MM.1S (cell line): ENCODE results near the gene TGFBR2.

ENCODE experiments used
- DNase-seq: peaks from one replicate; pipeline ENCODE4 v3.0.0-alpha.2; 2015
- H2AFZ ChIP-seq: fragments of 300-600 bp; sonication (generic); 2 replicates; pipeline ENCODE4 v1.6.0; 2016; ENCODE audit warnings: antibody characterized with exemption, low read length
- H3F3A ChIP-seq: fragments of 300-600 bp; sonication (generic); 2 replicates; pipeline ENCODE4 v1.6.1; 2016; ENCODE audit warnings: mild to moderate bottlenecking, antibody characterized with exemption, low read length, moderate library complexity, mixed read lengths; ENCODE audit not compliant: insufficient read depth
- H3K27ac ChIP-seq: fragments of 300-600 bp; sonication (generic); 2 replicates; pipeline ENCODE4 v1.5.1; 2016; ENCODE audit warnings: mild to moderate bottlenecking, low read length
- H3K27me3 ChIP-seq: fragments of 300-600 bp; sonication (generic); replicated peaks from 2 replicates; pipeline ENCODE4 v1.6.0; 2016; ENCODE audit warnings: low read length; ENCODE audit not compliant: insufficient read depth
- H3K36me3 ChIP-seq: fragments of 300-600 bp; sonication (generic); replicated peaks from 2 replicates; pipeline ENCODE4 v1.6.1; 2016; ENCODE audit warnings: mild to moderate bottlenecking, low read length, mixed read lengths; ENCODE audit not compliant: insufficient read depth
- H3K4me1 ChIP-seq: fragments of 300-600 bp; sonication (generic); 2 replicates; pipeline ENCODE4 v1.6.1; 2016; ENCODE audit warnings: low read length, mixed read lengths
- H3K4me2 ChIP-seq: fragments of 300-600 bp; sonication (generic); 2 replicates; pipeline ENCODE4 v1.6.0; 2016; ENCODE audit warnings: low read depth, low read length
- H3K4me3 ChIP-seq: fragments of 300-600 bp; sonication (generic); 2 replicates; pipeline ENCODE4 v1.5.1; 2016; ENCODE audit warnings: low read length, mixed read lengths
- H3K79me2 ChIP-seq: fragments of 300-600 bp; sonication (generic); 2 replicates; pipeline ENCODE4 v1.6.1; 2016; ENCODE audit warnings: mixed run types, low read length, mixed read lengths
- H3K9ac ChIP-seq: fragments of 300-600 bp; sonication (generic); 2 replicates; pipeline ENCODE4 v1.6.1; 2016; ENCODE audit warnings: low read length, mixed read lengths
- H3K9me2 ChIP-seq: fragments of 300-600 bp; sonication (generic); replicated peaks from 2 replicates; pipeline ENCODE4 v1.6.1; 2016; ENCODE audit warnings: mild to moderate bottlenecking, low read length, mixed read lengths; ENCODE audit not compliant: insufficient read depth
- H3K9me3 ChIP-seq: fragments of 300-600 bp; sonication (generic); replicated peaks from 2 replicates; pipeline ENCODE4 v1.6.1; 2016; ENCODE audit warnings: mild to moderate bottlenecking, low read length, mixed read lengths; ENCODE audit not compliant: insufficient read depth
- H4K20me1 ChIP-seq: fragments of 300-600 bp; sonication (generic); 2 replicates; pipeline ENCODE4 v1.6.1; 2016; ENCODE audit warnings: mild to moderate bottlenecking, low read length, moderate library complexity, mixed read lengths; ENCODE audit not compliant: insufficient read depth
- EZH2 ChIP-seq: fragments of 300-600 bp; sonication (generic); optimal IDR thresholded peaks from 2 replicates; pipeline ENCODE3; 2017; ENCODE audit warnings: low read depth, mild to moderate bottlenecking, antibody characterized with exemption, low read length, mixed read lengths
- EZH2phosphoT487 ChIP-seq: fragments of 300-600 bp; sonication (generic); IDR thresholded peaks from 2 replicates; pipeline ENCODE4 v1.6.1; 2018; ENCODE audit warnings: antibody characterized with exemption, low read length
- TF ChIP-seq, protein P1 (sequence below): fragments of 300-600 bp; sonication (generic); IDR thresholded peaks from 2 replicates; pipeline ENCODE4 v1.5.1; 2016; ENCODE audit warnings: antibody characterized with exemption, low read length, mixed read lengths

The TGFBR2 gene

DNA sequence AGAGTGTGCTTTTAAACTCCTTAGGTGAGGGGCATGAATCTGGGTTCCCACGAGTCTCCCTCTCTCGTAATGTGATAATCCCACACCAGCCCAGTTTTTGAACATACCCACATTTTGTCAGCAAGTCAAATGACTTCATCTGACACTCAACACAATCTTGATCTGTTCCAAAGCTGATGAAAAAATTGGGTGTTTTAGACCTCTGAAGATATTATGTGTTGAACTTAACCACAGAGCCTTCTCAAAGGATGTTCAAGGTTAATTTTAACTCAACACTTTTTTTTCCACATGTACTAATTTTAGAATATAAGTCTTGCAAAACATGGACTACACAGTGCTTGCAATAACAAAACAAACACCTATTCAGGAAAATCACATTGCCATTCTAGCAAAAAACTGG is 123.1 kb downstream of the TGFBR2 start:
- DNase-seq: no peak
- H2AFZ ChIP-seq: no peak overlapping the region
- no peak overlapping the region for H3K4me3 ChIP-seq
- no peaks in the 10 kb centered on the region for H3K4me1 ChIP-seq
- H3K4me2 ChIP-seq: no peak overlapping the region
- H3K9ac ChIP-seq: no peak overlapping the region
- TF ChIP-seq, protein P1, sequence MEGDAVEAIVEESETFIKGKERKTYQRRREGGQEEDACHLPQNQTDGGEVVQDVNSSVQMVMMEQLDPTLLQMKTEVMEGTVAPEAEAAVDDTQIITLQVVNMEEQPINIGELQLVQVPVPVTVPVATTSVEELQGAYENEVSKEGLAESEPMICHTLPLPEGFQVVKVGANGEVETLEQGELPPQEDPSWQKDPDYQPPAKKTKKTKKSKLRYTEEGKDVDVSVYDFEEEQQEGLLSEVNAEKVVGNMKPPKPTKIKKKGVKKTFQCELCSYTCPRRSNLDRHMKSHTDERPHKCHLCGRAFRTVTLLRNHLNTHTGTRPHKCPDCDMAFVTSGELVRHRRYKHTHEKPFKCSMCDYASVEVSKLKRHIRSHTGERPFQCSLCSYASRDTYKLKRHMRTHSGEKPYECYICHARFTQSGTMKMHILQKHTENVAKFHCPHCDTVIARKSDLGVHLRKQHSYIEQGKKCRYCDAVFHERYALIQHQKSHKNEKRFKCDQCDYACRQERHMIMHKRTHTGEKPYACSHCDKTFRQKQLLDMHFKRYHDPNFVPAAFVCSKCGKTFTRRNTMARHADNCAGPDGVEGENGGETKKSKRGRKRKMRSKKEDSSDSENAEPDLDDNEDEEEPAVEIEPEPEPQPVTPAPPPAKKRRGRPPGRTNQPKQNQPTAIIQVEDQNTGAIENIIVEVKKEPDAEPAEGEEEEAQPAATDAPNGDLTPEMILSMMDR: no peak
- TF ChIP-seq EZH2phosphoT487 (no peak), EZH2 (no peak)
- no peaks in the 10 kb centered on the region for H3K27me3 ChIP-seq
- H3K27ac ChIP-seq: no peak overlapping the region
- no peaks in the 10 kb centered on the region for H4K20me1 ChIP-seq
- H3K9me2 ChIP-seq: no peaks in the 10 kb centered on the region
- H3K9me3 ChIP-seq: no peaks in the 10 kb centered on the region
- H3F3A ChIP-seq: no peaks in the 10 kb centered on the region
- no peaks in the 10 kb centered on the region for H3K79me2 ChIP-seq
- no peaks in the 10 kb centered on the region for H3K36me3 ChIP-seq

DNA sequence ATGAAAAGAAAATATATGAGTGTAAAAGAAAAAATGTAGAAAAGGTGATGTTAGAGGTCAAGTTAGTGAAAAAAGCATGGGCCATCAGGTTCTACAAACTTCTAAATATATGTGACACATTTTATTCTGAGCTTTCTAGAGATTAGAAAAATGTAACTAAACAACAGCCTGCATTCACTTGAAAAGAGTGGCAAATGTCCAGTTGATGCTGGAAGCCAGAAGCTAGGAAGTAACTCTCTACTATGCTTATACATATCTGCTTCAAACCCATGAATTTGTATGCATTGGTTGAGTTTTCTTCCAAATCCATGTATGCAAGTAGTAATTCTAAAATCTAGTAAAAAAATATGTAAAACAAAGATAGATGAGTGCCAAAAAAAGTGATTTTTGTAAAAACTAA is 123.5 kb downstream of the TGFBR2 start:
- Histone ChIP-seq H3K4me2 (no peak overlapping the region), H3K9ac (no peak overlapping the region), H3F3A (no peaks in the 10 kb centered on the region), H4K20me1 (no peaks in the 10 kb centered on the region), H2AFZ (no peak overlapping the region), H3K27ac (no peak overlapping the region), H3K9me3 (no peaks in the 10 kb centered on the region), H3K36me3 (no peaks in the 10 kb centered on the region), H3K4me3 (no peak overlapping the region), H3K79me2 (no peaks in the 10 kb centered on the region), H3K27me3 (no peaks in the 10 kb centered on the region), H3K9me2 (no peaks in the 10 kb centered on the region), H3K4me1 (no peaks in the 10 kb centered on the region)
- TF ChIP-seq EZH2 (no peak), EZH2phosphoT487 (no peak)
- TF ChIP-seq, protein P1: no peak
- no peak for DNase-seq

DNA sequence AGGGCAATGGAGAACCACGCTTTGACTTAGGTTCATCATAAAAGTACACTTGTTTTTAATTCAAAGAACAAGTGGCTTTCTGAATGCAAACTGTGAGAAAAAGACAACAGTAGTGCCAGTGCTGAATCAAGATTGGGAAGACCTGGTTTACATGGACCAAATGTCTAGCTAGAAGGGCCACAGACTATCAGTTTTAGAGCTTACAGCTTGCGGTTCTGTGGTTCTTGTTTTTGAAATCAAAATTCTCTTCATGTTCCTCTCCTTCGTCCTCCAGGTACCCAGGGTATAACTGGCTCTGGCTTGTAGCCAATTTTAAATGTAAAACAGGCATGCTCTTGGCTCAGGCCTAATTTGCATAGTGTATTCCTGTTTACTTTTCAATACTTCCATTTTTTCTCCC is 124.6 kb downstream of the TGFBR2 start:
- H3F3A ChIP-seq: no peaks in the 10 kb centered on the region
- no peaks in the 10 kb centered on the region for H3K79me2 ChIP-seq
- no peak for DNase-seq
- no peak overlapping the region for H2AFZ ChIP-seq
- H3K4me2 ChIP-seq: no peak overlapping the region
- H3K36me3 ChIP-seq: no peaks in the 10 kb centered on the region
- H3K4me3 ChIP-seq: no peak overlapping the region
- H3K27ac ChIP-seq: no peak overlapping the region
- H3K4me1 ChIP-seq: no peaks in the 10 kb centered on the region
- TF ChIP-seq, protein P1: no peak
- no peak for TF ChIP-seq EZH2phosphoT487
- TF ChIP-seq EZH2: no peak
- H3K9me2 ChIP-seq: no peaks in the 10 kb centered on the region
- H3K9ac ChIP-seq: no peak overlapping the region
- no peaks in the 10 kb centered on the region for H4K20me1 ChIP-seq
- H3K9me3 ChIP-seq: no peaks in the 10 kb centered on the region
- no peaks in the 10 kb centered on the region for H3K27me3 ChIP-seq

DNA sequence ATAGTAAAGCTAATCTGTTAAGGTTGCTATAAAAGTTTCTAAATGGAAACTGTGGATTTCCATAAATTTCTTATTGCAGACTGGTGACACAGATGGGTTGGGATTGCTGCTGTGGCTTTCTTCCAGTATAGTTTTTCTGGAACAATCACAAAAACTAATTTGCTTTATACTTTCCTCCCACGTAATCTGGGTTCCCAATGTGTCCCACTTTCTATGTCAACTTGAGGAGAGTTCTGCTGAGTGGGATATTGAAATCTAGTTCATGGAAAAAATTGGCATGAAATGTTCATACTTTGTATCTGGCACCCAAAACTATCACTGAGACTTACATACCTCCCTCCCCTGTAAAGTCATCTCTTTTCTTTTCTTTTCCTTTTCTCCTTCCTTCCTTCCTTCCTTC is 126.8 kb downstream of the TGFBR2 start:
- Histone ChIP-seq H3K27me3 (no peaks in the 10 kb centered on the region), H3K27ac (no peak overlapping the region), H3K4me3 (no peak overlapping the region), H3K9ac (no peak overlapping the region), H3K4me2 (no peak overlapping the region), H2AFZ (no peak overlapping the region), H3F3A (no peaks in the 10 kb centered on the region), H3K79me2 (no peaks in the 10 kb centered on the region), H3K9me2 (no peaks in the 10 kb centered on the region), H3K4me1 (no peaks in the 10 kb centered on the region), H3K36me3 (no peaks in the 10 kb centered on the region), H3K9me3 (no peaks in the 10 kb centered on the region), H4K20me1 (no peaks in the 10 kb centered on the region)
- no peak for DNase-seq
- TF ChIP-seq EZH2phosphoT487: no peak
- TF ChIP-seq EZH2: no peak
- TF ChIP-seq, protein P1: no peak
